ENCODE measurements around the gene SYT3.
"Not testable (repeated sequence)": the region's sequence is repeated elsewhere in the genome, so short reads cannot be mapped to it uniquely, and the experiment has no call there.

The SYT3 gene

DNA sequence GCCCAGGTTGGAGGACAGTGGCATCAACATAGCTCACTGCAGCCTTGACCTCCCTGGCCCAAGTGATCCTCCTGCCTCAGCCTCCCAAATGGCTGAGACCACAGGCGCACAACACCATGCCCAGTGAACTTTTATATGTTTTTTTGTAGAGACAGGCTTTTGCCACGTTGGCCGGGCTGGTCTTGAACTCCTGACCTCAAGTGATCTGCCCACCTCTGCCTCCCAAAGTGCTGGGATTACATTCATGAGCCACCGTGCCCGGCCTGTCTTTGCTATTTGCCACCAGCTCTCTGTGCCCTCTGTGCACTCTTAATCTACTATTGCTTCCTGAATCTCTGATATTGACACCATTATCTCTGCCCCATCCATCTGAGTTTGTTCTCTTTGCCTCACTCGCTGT lies 37.2 kb downstream of the SYT3 start:
- DNase-seq = no peak

DNA sequence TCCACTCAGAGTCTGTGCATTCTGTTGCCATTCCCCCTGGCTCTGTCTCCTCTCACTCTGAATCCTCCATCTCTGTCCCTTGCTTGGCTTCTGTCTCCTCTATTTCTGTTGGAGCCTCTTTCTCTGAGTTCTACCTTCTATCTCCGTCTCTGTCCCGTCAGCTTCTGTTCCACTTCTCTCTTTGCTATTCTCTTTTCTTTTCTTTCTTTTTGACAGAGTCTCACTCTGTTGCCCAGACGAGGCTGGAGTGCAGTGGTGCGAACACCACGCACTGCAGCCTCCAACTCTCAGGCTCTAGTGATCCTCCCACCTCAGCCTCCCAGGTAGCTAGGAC lies 37.6 kb downstream of the SYT3 start:
- DNase-seq = no peak

DNA sequence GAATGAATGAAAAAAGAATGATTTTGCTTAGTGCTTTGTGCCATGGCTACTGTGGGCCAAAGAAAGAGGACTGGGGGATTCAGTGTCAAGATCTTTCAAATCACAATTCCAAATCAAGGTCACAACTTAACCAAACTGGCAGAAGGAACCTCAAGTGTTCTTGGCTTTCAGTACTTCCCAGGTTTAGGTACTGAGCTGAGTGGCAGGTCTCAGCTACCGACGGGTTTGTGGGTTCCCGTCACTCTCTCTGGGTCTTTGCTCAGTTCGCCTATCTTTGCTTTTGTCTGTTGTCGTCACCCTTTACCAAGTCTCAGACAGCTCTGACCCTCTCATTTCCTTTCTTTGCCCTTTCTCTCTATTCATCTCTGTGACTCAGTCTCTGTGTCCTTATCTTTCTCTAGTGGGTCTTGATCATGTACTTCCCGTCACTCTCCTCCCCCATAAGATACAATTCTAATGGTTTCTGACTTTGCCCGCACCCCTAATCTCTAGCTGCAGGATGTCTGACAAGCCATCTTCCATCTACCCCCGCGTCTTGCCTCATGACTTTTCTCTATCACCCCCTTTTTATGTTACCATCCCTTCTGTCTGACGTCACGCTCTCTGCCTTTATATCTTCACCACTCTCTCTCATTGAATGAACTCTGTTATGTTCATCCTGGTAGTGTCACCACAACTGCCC lies 38.1 kb downstream of the SYT3 start:
- no peak for DNase-seq

DNA sequence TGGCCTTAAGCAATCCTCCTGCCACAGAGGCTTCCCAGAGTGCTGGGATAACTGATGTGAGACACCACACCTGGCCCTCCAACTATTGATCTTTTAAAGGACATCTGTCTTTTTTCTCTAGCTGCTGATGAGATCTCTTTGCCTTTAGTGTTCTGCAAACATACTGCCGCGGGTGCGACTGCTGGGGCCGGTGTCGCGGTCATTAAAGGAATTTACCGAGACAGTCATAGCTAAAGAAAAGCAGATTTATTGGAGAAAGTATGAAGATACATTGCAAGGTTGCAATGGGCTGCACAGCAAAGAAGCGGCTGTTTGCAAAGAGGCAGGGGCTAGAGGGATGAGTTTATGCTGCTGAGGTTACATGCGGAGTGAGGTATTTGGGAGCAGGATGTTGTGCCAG lies 40.3 kb downstream of the SYT3 start:
- DNase-seq = no peak

DNA sequence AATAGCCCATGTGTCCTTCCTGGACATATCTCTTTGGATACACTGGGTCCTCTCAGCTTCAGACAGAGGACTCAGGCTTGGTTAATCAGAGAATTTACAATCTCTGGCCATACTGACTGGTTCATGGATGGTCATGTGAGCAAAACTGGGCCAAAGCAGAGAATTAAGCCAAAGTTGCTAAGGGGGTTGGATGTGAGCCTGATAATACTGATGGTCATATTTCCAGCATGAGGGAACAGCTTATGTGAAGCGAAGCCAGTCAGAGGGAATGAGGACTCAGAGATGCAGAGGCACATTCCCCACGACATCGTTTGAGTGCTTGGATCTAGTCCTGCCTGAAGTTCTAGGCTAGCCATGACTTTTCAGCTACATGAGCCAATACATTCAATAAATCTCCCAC lies 49.5 kb downstream of the SYT3 start:
- no peak for DNase-seq

DNA sequence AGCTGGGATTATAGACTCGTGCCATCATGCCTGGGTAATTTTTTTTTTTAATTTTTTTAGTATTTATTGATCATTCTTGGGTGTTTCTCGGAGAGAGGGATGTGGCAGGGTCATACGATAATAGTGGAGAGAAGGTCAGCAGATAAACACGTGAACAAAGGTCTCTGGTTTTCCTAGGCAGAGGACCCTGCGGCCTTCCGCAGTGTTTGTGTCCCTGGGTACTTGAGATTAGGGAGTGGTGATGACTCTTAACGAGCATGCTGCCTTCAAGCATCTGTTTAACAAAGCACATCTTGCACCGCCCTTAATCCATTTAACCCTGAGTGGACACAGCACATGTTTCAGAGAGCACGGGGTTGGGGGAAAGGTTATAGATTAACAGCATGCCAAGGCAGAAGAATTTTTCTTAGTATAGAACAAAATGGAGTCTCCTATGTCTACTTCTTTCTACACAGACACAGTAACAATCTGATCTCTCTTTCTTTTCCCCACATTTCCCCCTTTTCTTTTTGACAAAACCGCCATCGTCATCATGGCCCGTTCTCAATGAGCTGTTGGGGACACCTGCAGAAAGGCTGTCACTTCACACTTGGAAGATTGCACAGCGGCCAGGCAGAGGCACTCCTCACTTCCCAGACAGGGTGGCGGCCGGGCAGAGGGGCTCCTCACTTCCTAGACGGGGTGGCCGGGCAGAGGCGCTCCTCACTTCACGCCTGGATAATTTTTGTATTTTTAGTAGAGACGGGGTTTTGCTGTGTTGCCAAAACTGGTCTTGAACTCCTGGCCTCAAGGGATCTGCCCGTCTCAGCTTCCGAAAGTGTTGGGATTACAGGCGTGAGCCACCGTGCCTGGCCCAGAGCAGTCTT lies 57.7 kb downstream of the SYT3 start:
- not testable (repeated sequence) for DNase-seq

DNA sequence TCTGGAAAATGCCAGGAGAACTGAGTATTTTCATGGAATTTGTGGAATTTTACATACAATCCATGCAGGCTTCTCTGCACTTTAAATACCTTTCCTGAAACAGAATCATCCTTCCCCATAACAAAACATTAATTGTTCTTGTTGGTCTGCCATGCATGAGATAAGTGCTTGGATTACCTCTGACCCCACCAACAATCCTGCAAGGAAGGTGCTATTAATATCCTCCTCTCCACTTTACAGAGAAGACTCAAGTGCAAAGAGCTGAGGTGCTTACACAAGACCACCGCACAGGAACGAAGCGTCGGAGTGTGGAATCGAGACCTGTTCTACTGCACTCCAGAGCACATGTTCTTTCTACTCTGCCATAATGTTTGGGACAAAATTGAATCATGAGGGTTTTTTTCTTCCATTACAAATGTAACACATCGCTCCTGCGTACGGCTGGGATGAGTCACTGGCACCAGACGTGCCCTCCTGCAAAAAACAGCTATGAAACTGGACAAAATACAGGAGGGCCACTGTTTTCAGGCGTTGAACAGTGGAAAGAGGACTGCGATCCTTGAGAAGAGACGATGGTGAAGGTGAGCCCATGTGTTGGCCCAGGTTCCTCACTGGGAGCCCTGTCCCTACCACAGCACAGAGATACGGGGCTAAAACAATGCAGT lies 58.6 kb downstream of the SYT3 start:
- DNase-seq = no peak

DNA sequence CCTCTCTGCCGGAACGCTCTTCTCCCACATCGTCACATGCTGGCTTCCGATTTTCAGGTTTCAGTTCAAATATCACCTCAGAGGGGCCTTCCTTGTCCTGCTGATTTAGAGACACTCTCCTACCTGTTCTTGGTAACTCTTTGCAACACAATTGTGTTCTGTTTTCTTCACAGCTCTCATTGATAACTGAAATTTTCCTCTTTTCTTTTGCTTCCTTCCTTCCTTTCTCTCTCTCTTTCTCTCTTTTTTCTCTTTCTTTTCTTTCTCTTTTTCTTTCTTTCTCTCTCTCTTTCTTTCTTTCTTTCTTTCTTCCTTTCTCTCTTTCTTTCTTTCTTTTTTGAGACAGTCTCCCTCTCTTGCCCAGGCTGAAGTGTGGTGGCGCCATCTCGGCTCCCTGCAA lies 59.4 kb downstream of the SYT3 start:
- DNase-seq = no peak

DNA sequence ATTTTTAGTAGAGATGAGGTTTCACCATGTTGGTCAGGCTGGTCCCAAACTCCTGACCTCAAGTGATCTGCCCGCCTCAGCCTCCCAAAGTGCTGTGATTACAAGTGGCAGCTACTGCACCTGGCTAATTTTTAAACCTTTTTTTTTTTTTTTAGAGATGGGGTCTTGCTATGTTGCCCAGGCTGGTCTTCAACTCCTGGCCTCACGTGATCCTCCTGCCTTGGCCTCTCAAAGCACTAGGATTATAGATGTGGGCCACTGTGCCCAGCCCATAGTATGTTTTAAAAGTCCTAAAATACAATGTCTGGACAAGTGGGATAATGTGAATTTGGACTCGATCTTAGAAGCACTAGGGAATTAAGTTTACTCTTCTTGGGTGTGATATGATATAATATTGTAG lies 62.9 kb downstream of the SYT3 start:
- not testable (repeated sequence) for DNase-seq

DNA sequence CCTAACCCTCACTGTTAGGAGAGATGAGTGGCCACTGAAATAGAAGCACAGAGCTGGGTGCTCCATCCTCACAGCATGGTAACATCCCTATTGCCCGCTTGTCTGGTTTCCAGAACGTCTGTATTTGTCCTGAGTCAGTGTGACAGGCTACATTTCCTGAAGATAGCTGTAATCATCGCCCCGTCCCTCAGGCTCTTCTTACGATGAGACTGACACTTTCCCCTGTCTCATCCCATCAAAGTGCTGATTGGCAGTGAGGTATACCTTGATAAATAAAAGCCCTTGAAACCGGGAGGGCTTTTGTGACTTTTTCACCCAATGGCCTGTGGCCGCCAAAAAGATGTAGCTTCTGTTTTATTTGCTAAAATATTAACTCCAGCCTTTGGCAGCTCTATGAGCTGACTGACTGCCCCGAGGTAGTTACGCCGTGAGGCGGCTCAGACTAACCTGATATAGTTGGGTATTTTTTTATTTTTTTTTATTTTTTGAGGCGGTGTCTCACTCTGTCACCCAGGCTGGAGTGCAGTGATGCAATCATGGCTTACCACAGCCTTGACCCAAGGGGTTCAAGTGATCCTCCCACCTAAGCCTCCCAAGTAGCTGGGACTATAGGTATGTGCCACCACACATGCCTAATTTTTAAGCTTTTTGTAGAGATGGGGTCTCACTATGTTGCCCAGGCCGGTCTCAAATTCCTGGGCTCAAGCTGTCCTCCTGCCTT lies 65.8 kb downstream of the SYT3 start:
- DNase-seq = no peak

All from 8988T (cell line).